Frontal cortex (tissue), 4 donors: Measurements from ENCODE around the gene GNAO1. TPM values are rescaled to one million over a fixed set of nuclear protein-coding genes. Genes with fewer than 3 reads are reported as not detected.

ENCODE experiments used
- DNase-seq, 2 donors: peaks; one replicate each; pipeline ENCODE4 v3.0.0; 2012; ENCODE audit warnings: low spot score in 2 of 2
- FAIRE-seq: peaks from 2 replicates; lab custom pipeline; 2012; peaks lifted over from hg19 to GRCh38; lab: Jason Lieb, UNC
- total RNA-seq: library from RNA; depleted of rRNA; stranded (reverse); fragments of >200 nt; gene quantifications from one replicate; pipeline ENCODE4 v1.2.3, GENCODE V29; 2014
- donor health status: control.
- donor health status: control.
- donor health status: control.

Gene GNAO1
- total RNA-seq, 1 donor from 2014 or later = 54.2 TPM

GRCh38 chr16:56233795-56234566, 42.7 kb downstream of the GNAO1 start:
- FAIRE-seq = no peak
- no peak for DNase-seq

GRCh38 chr16:56234737-56235136, 43.4 kb downstream of the GNAO1 start:
- no peak for FAIRE-seq
- no peak for DNase-seq

GRCh38 chr16:56237451-56237930, 46.2 kb downstream of the GNAO1 start:
- FAIRE-seq = peak; percentile 57
- DNase-seq = no peak

GRCh38 chr16:56238188-56238587, 46.9 kb downstream of the GNAO1 start:
- FAIRE-seq = no peak
- DNase-seq = no peak

- FAIRE-seq (no peak), DNase-seq (no peak)
These were observed 50.3 kb downstream of the GNAO1 start for GRCh38 chr16:56241596-56241995.

GRCh38 chr16:56242740-56243139, 51.5 kb downstream of the GNAO1 start:
- no peak for FAIRE-seq
- no peak for DNase-seq

GRCh38 chr16:56244612-56245011, 53.3 kb downstream of the GNAO1 start:
- FAIRE-seq = no peak
- DNase-seq = no peak

- no peak for DNase-seq
- no peak for FAIRE-seq
These were observed 53.9 kb downstream of the GNAO1 start for GRCh38 chr16:56245197-56245596.

- FAIRE-seq (no peak), DNase-seq (no peak)
These were observed 54.9 kb downstream of the GNAO1 start for GRCh38 chr16:56246051-56246817.

- FAIRE-seq (no peak), DNase-seq (no peak)
These were observed 55.7 kb downstream of the GNAO1 start for GRCh38 chr16:56247018-56247417.

- no peak for DNase-seq
- FAIRE-seq = no peak
These were observed 56.5 kb downstream of the GNAO1 start for GRCh38 chr16:56247808-56248207.

GRCh38 chr16:56252835-56253234, 61.5 kb downstream of the GNAO1 start:
- no peak for FAIRE-seq
- no peak for DNase-seq

- DNase-seq (no peak), FAIRE-seq (no peak)
These were observed 64.6 kb downstream of the GNAO1 start for GRCh38 chr16:56255904-56256303.

GRCh38 chr16:56257239-56257638, 66.0 kb downstream of the GNAO1 start:
- FAIRE-seq = no peak
- no peak for DNase-seq

GRCh38 chr16:56257666-56258342, 66.5 kb downstream of the GNAO1 start:
- DNase-seq (no peak), FAIRE-seq (no peak)

- FAIRE-seq = no peak
- no peak for DNase-seq
These were observed 67.5 kb downstream of the GNAO1 start for GRCh38 chr16:56258508-56259424.

- no peak for FAIRE-seq
These were observed 68.1 kb downstream of the GNAO1 start for GRCh38 chr16:56259425-56259779.

GRCh38 chr16:56260378-56261160, 69.3 kb downstream of the GNAO1 start:
- DNase-seq (no peak), FAIRE-seq (no peak)

More at GRCh38 chr16:56259425-56259779, 68.1 kb downstream of the GNAO1 start:
- no peak for DNase-seq

GRCh38 chr16:56261656-56262055, 70.4 kb downstream of the GNAO1 start:
- DNase-seq (no peak), FAIRE-seq (no peak)
